PC-3 (cell line): ENCODE results near the gene MAEA.

Source experiments
- CTCF ChIP-seq: fragments of 300-600 bp; sonication (generic); conservative IDR thresholded peaks from 2 replicates; pipeline ENCODE4 v1.5.1; 2017; ENCODE audit warnings: antibody characterized with exemption, low read depth, mild to moderate bottlenecking, low read length
- EZH2 ChIP-seq: fragments of 300-600 bp; sonication (generic); IDR thresholded peaks from one replicate; pipeline ENCODE4 v1.6.1; 2017; ENCODE audit warnings: antibody characterized with exemption, mild to moderate bottlenecking, low read length; ENCODE audit not compliant: unreplicated experiment
- EZH2phosphoT487 ChIP-seq: fragments of 300-600 bp; sonication (generic); IDR thresholded peaks from 2 replicates; pipeline ENCODE4 v1.6.1; 2018; ENCODE audit warnings: mild to moderate bottlenecking, antibody characterized with exemption, low read length, borderline replicate concordance

DNA sequence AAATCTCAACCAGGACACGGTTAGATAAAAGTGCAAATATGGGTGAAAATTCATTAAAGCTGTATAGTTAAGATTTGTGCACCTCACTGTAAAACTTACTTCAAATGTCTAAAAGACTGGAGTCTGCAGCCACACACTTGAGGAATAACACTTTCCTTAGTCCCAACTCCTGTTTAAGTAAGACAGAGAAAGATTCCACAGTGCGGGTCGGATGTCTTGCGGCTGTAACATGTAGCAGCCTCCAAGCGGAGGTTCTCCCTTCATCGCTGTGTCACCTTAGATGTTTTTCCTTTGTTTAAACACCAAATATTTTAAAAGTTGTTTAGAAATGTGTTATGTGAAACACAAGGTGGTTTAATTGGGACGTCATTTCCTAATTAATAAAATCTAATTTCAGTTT is 905 bp upstream of the MAEA start:
- TF ChIP-seq CTCF = no peak
- TF ChIP-seq EZH2 = no peak
- no peak for TF ChIP-seq EZH2phosphoT487
